IMR-90 (cell line): ENCODE measurements around the gene NKPD1. TPM values are rescaled to one million over a fixed set of nuclear protein-coding genes. Genes with fewer than 3 reads are reported as not detected.

Experiments
- ATAC-seq: fragments of 200-7000 bp; cut with Tn5 transposase; 2 replicates; pipeline ENCODE4 v1.9.1; 2020; ENCODE audit warnings: low read depth, mild to moderate bottlenecking, moderate library complexity
- BruUV-seq: library from RNA; stranded (reverse); fragments of 400-500 nt; replicated peaks from 2 replicates; lab custom pipeline; 2021; lab: Mats Ljungman, UMichigan
- CTCF ChIA-PET: fragments of 300-600 bp; formaldehyde crosslinking; extraction: SDS; loops from one replicate; lab custom pipeline; 2021; ENCODE audit warnings: antibody characterized with exemption; lab: Yijun Ruan, JAX
- POLR2A ChIA-PET: fragments of 300-600 bp; sonication (Branson Sonifier 250); formaldehyde crosslinking; loops from one replicate; lab custom pipeline; 2022; ENCODE audit warnings: antibody characterized with exemption; ENCODE audit not compliant: unreplicated experiment; lab: Charles Lee
- DNase-seq: peaks from one replicate; pipeline ENCODE4 v3.0.0; 2013
- H2AFZ ChIP-seq: replicated peaks from 2 replicates; pipeline ENCODE3; 2013; ENCODE audit warnings: low read length, mild to moderate bottlenecking; ENCODE audit not compliant: poor library complexity
- H2AK5ac ChIP-seq: 2 replicates; pipeline ENCODE4 v1.6.1; 2013; ENCODE audit warnings: low read depth, low read length, inconsistent platforms
- H2AK9ac ChIP-seq: replicated peaks from 2 replicates; pipeline ENCODE3; 2013; ENCODE audit warnings: mild to moderate bottlenecking, low read depth, low read length, moderate library complexity; ENCODE audit not compliant: poor library complexity
- H2BK120ac ChIP-seq: 2 replicates; pipeline ENCODE4 v1.6.1; 2013; ENCODE audit warnings: low read depth, low read length, inconsistent platforms
- H2BK15ac ChIP-seq: 3 replicates; pipeline ENCODE4 v1.6.1; 2013; ENCODE audit warnings: low read depth, low read length, inconsistent platforms
- H2BK20ac ChIP-seq: 2 replicates; pipeline ENCODE4 v1.6.1; 2013; ENCODE audit warnings: low read depth, mild to moderate bottlenecking, inconsistent platforms, low read length, moderate library complexity
- H2BK5ac ChIP-seq: 2 replicates; pipeline ENCODE4 v1.6.1; 2013; ENCODE audit warnings: mild to moderate bottlenecking, low read depth, low read length, inconsistent platforms; ENCODE audit not compliant: poor library complexity, severe bottlenecking
- H3K14ac ChIP-seq: replicated peaks from 2 replicates; pipeline ENCODE4 v1.6.1; 2013; ENCODE audit warnings: low read depth, low read length, inconsistent platforms
- H3K18ac ChIP-seq: 2 replicates; pipeline ENCODE4 v1.6.1; 2013; ENCODE audit warnings: low read depth, low read length, control low read depth
- H3K23ac ChIP-seq: 2 replicates; pipeline ENCODE4 v1.6.1; 2013; ENCODE audit warnings: low read depth, low read length, inconsistent platforms
- H3K27ac ChIP-seq: 2 replicates; pipeline ENCODE4 v1.5.1; 2013; ENCODE audit warnings: mild to moderate bottlenecking, control low read depth, low read length; ENCODE audit not compliant: insufficient read depth
- H3K27me3 ChIP-seq: 2 replicates; pipeline ENCODE4 v1.6.1; 2013; ENCODE audit warnings: low read length; ENCODE audit not compliant: control insufficient read depth, insufficient read depth
- H3K36me3 ChIP-seq: 2 replicates; pipeline ENCODE4 v1.6.1; 2013; ENCODE audit warnings: low read length, mixed read lengths; ENCODE audit not compliant: control insufficient read depth, insufficient read depth
- H3K4ac ChIP-seq: 2 replicates; pipeline ENCODE4 v1.6.1; 2013; ENCODE audit warnings: low read depth, low read length, inconsistent platforms
- H3K4me1 ChIP-seq: 2 replicates; pipeline ENCODE4 v1.6.1; 2013; ENCODE audit warnings: low read length, mixed read lengths; ENCODE audit not compliant: control insufficient read depth, insufficient read depth
- H3K4me2 ChIP-seq: 2 replicates; pipeline ENCODE4 v1.6.1; 2013; ENCODE audit warnings: low read depth, mild to moderate bottlenecking, control low read depth, low read length, moderate library complexity
- H3K4me3 ChIP-seq: 2 replicates; pipeline ENCODE4 v1.5.1; 2013; ENCODE audit warnings: low read depth, mild to moderate bottlenecking, control low read depth, low read length, moderate library complexity; ENCODE audit not compliant: insufficient read depth
- H3K56ac ChIP-seq: 2 replicates; pipeline ENCODE4 v1.6.1; 2013; ENCODE audit warnings: low read length, inconsistent platforms; ENCODE audit not compliant: insufficient read depth; ENCODE audit errors: extremely low read depth
- H3K79me1 ChIP-seq, 2 experiments: 2 replicates each; pipeline ENCODE4 v1.6.1; 2013; ENCODE audit warnings: low read length in 2 of 2, inconsistent platforms in 1 of 2, low read depth in 1 of 2
- H3K9ac ChIP-seq: 2 replicates; pipeline ENCODE4 v1.6.1; 2013; ENCODE audit warnings: low read depth, low read length, control low read depth
- H3K9me1 ChIP-seq: 2 replicates; pipeline ENCODE4 v1.6.1; 2013; ENCODE audit warnings: low read length, inconsistent platforms; ENCODE audit not compliant: insufficient read depth
- H3K9me3 ChIP-seq: 2 replicates; pipeline ENCODE4 v1.6.1; 2013; ENCODE audit warnings: low read length; ENCODE audit not compliant: control insufficient read depth, insufficient read depth
- H4K20me1 ChIP-seq: 2 replicates; pipeline ENCODE4 v1.6.1; 2013; ENCODE audit warnings: low read length, inconsistent platforms; ENCODE audit not compliant: insufficient read depth
- H4K5ac ChIP-seq: 2 replicates; pipeline ENCODE4 v1.6.1; 2013; ENCODE audit warnings: mild to moderate bottlenecking, low read depth, low read length, control low read depth
- H4K8ac ChIP-seq, 2 experiments: 2 replicates each; pipeline ENCODE4 v1.6.1; 2013; ENCODE audit warnings: low read depth in 2 of 2, low read length in 2 of 2, control low read depth in 1 of 2, inconsistent platforms in 1 of 2
- H4K91ac ChIP-seq: 2 replicates; pipeline ENCODE4 v1.6.1; 2013; ENCODE audit warnings: low read depth, low read length, inconsistent platforms; ENCODE audit not compliant: insufficient read depth
- MAFK ChIP-seq: IDR thresholded peaks from 2 replicates; pipeline ENCODE4 v1.6.1; 2012; ENCODE audit warnings: low read depth, low read length, improper control_type of control experiment
- MAZ ChIP-seq: IDR thresholded peaks from 2 replicates; pipeline ENCODE4 v1.6.1; 2012; ENCODE audit warnings: low read depth, mild to moderate bottlenecking, low read length, improper control_type of control experiment, moderate library complexity, borderline replicate concordance
- POLR2A ChIP-seq: IDR thresholded peaks from 2 replicates; pipeline ENCODE4 v1.6.1; 2012; ENCODE audit warnings: mild to moderate bottlenecking, low read depth, low read length
- RCOR1 ChIP-seq: IDR thresholded peaks from 2 replicates; pipeline ENCODE4 v1.6.1; 2012; ENCODE audit warnings: mild to moderate bottlenecking, low read length, improper control_type of control experiment; ENCODE audit not compliant: insufficient replicate concordance
- SMC3 ChIP-seq: fragments of 150-350 bp; IDR thresholded peaks from 2 replicates; pipeline ENCODE4 v1.6.1; 2016; ENCODE audit warnings: low read depth, mild to moderate bottlenecking, antibody characterized with exemption, low read length, moderate library complexity
- WGBS, 2 experiments: methylation state at CpG; one replicate each; pipeline versions ENCODE4 v1.1.5 to v1.1.7; 2013; ENCODE audit warnings: missing lambda C conversion rate in 2 of 2; ENCODE audit not compliant: insufficient read length in 1 of 2; ENCODE audit errors: extremely low coverage in 2 of 2; 5-methylcytosine and 5-hydroxymethylcytosine counted together
- dilution Hi-C: fragments of 300-500 bp; cut with HindIII; formaldehyde crosslinking; loops from one replicate; pipeline ENCODE4 v1.14.3; 2018; ENCODE audit warnings: low sequenced_read_pairs; ENCODE audit not compliant: unreplicated experiment
- in situ Hi-C: fragments of 300-500 bp; cut with MboI; formaldehyde crosslinking; loops from 3 replicates; pipeline ENCODE4 v1.14.3; 2019; ENCODE audit warnings: low sequenced_read_pairs, inconsistent platforms, mixed read lengths
- intact Hi-C: fragments of 100-400 bp; cut with micrococcal nuclease; formaldehyde crosslinking; loops from 2 replicates; pipeline ENCODE4 v1.10.0; 2022
- polyA plus RNA-seq, 3 experiments: library from polyadenylated mRNA; depleted of rRNA; stranded (reverse); fragments of >200 nt; gene quantifications; 2 replicates each; pipeline ENCODE4 v1.2.3, GENCODE V29; 2012; ENCODE audit warnings: low replicate concordance in 1 of 3
- total RNA-seq: library from RNA; depleted of rRNA; stranded (reverse); fragments of >200 nt; gene quantifications from 2 replicates; pipeline ENCODE4 v1.2.3, GENCODE V29; 2012
- TF ChIP-seq, protein P1 (sequence below): fragments of 150-350 bp; IDR thresholded peaks from 2 replicates; pipeline ENCODE4 v1.6.1; 2017; ENCODE audit warnings: mild to moderate bottlenecking, antibody characterized with exemption, low read length, low read depth
- TF ChIP-seq, protein P2 (sequence below): fragments of 150-350 bp; IDR thresholded peaks from 2 replicates; pipeline ENCODE4 v1.6.1; 2016; ENCODE audit warnings: low read depth, mild to moderate bottlenecking, low read length, moderate library complexity, borderline replicate concordance

The NKPD1 gene
- total and polyA plus RNA-seq, 2 of the 4 experiments (the other 2 are of a cell fraction), result under 0.01 to 0.09 TPM

- in situ Hi-C loops (no loop called here), intact Hi-C loops (no loop called here), dilution Hi-C loops (no loop called here)
- Histone ChIP-seq H4K5ac (no peak overlapping the region), H3K79me1 (peaks cover 38 to 92% of the 10 kb centered on the region in 2 experiments), H3K27me3 (no peaks in the 10 kb centered on the region), H2AFZ (no peak overlapping the region), H3K9ac (no peak overlapping the region), H3K56ac (no peak overlapping the region), H3K9me1 (peaks cover 18% of the 10 kb centered on the region), H4K8ac (no peak overlapping the region), H4K91ac (no peak overlapping the region), H3K14ac (no peak overlapping the region), H2BK20ac (no peak overlapping the region), H3K23ac (no peak overlapping the region), H2BK15ac (no peak overlapping the region), H3K36me3 (peaks cover 2% of the 10 kb centered on the region; the same call in 1 of the 2 replicates), H3K4me2 (no peak overlapping the region), H2AK9ac (no peak overlapping the region), H3K18ac (no peak overlapping the region), H4K20me1 (peaks cover 88% of the 10 kb centered on the region), H3K4me3 (no peak overlapping the region), H3K9me3 (no peaks in the 10 kb centered on the region), H3K4me1 (no peaks in the 10 kb centered on the region; the same call in 1 of the 2 replicates), H3K4ac (no peak overlapping the region), H2BK5ac (no peak overlapping the region), H3K27ac (no peak overlapping the region), H2AK5ac (no peak overlapping the region), H2BK120ac (no peak overlapping the region)
- no peak for DNase-seq
- POLR2A ChIA-PET, result no interaction called here
- TF ChIP-seq MAZ (no peak), SMC3 (no peak), POLR2A (no peak), RCOR1 (no peak), MAFK (no peak)
- TF ChIP-seq, protein P1, sequence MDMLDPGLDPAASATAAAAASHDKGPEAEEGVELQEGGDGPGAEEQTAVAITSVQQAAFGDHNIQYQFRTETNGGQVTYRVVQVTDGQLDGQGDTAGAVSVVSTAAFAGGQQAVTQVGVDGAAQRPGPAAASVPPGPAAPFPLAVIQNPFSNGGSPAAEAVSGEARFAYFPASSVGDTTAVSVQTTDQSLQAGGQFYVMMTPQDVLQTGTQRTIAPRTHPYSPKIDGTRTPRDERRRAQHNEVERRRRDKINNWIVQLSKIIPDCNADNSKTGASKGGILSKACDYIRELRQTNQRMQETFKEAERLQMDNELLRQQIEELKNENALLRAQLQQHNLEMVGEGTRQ, result no peak
- TF ChIP-seq, protein P2, sequence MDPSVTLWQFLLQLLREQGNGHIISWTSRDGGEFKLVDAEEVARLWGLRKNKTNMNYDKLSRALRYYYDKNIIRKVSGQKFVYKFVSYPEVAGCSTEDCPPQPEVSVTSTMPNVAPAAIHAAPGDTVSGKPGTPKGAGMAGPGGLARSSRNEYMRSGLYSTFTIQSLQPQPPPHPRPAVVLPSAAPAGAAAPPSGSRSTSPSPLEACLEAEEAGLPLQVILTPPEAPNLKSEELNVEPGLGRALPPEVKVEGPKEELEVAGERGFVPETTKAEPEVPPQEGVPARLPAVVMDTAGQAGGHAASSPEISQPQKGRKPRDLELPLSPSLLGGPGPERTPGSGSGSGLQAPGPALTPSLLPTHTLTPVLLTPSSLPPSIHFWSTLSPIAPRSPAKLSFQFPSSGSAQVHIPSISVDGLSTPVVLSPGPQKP, result no peak
- BruUV-seq, result no TSS peak
- CTCF ChIA-PET, result no interaction called here
- no peak for ATAC-seq
- no CpG with 5 or more reads among the region's 6 CpGs for WGBS, 2 experiments
These were observed 41.2 kb downstream of the NKPD1 start for GRCh38 chr19:45119582-45119981.
